HG02763 (cell line): ENCODE measurements around the gene FRMD4B.

Experiments used
- ATAC-seq: cut with Tn5 transposase; IDR thresholded peaks from one replicate; pipeline ENCODE4 v1.9.1; 2021; ENCODE audit warnings: mild to moderate bottlenecking, moderate library complexity; ENCODE audit not compliant: unreplicated experiment

The FRMD4B gene

GRCh38 chr3:69368129-69368741, 17.7 kb downstream of the FRMD4B start:
- ATAC-seq, result peak; percentile 99

- no peak for ATAC-seq
These were observed 18.3 kb downstream of the FRMD4B start for GRCh38 chr3:69367586-69367985.

- ATAC-seq, result no peak
These were observed 21.5 kb downstream of the FRMD4B start for GRCh38 chr3:69364354-69364753.

GRCh38 chr3:69360690-69361089, 25.2 kb downstream of the FRMD4B start:
- ATAC-seq, result no peak

GRCh38 chr3:69359916-69360315, 26.0 kb downstream of the FRMD4B start:
- no peak for ATAC-seq

GRCh38 chr3:69359339-69359893, 26.5 kb downstream of the FRMD4B start:
- ATAC-seq, result no peak

GRCh38 chr3:69357196-69357595, 28.7 kb downstream of the FRMD4B start:
- no peak for ATAC-seq

- ATAC-seq, result no peak
These were observed 30.9 kb downstream of the FRMD4B start for GRCh38 chr3:69354948-69355347.

- no peak for ATAC-seq
These were observed 32.4 kb downstream of the FRMD4B start for GRCh38 chr3:69353503-69353902.

- ATAC-seq, result no peak
These were observed 32.8 kb downstream of the FRMD4B start for GRCh38 chr3:69353088-69353478.

- ATAC-seq, result no peak
These were observed 33.4 kb downstream of the FRMD4B start for GRCh38 chr3:69352305-69353087.

GRCh38 chr3:69343875-69344274, 42.0 kb downstream of the FRMD4B start:
- no peak for ATAC-seq

GRCh38 chr3:69342074-69342473, 43.8 kb downstream of the FRMD4B start:
- no peak for ATAC-seq

- ATAC-seq, result no peak
These were observed 46.1 kb downstream of the FRMD4B start for GRCh38 chr3:69339760-69340159.

- ATAC-seq, result no peak
These were observed 47.0 kb downstream of the FRMD4B start for GRCh38 chr3:69338911-69339310.

- ATAC-seq, result no peak
These were observed 53.0 kb downstream of the FRMD4B start for GRCh38 chr3:69332934-69333333.

- no peak for ATAC-seq
These were observed 54.9 kb downstream of the FRMD4B start for GRCh38 chr3:69330891-69331400.

- ATAC-seq, result no peak
These were observed 56.0 kb downstream of the FRMD4B start for GRCh38 chr3:69329892-69330291.

- ATAC-seq, result no peak
These were observed 57.0 kb downstream of the FRMD4B start for GRCh38 chr3:69328963-69329302.

- ATAC-seq, result no peak
These were observed 57.6 kb downstream of the FRMD4B start for GRCh38 chr3:69328103-69328962.

GRCh38 chr3:69326855-69327300, 59.0 kb downstream of the FRMD4B start:
- peak; percentile 87 for ATAC-seq
